Keratinocyte (primary cell): ENCODE results near the gene ZIC3. TPM values are rescaled to one million over a fixed set of nuclear protein-coding genes. Genes with fewer than 3 reads are reported as not detected.

Source experiments
- DNase-seq: peaks from one replicate; pipeline ENCODE4 v3.0.0-alpha.2; 2011; ENCODE audit warnings: low read depth, missing footprints, low spot score
- FAIRE-seq: peaks from 2 replicates; lab custom pipeline; 2011; peaks lifted over from hg19 to GRCh38; lab: Jason Lieb, UNC
- H2AFZ ChIP-seq: 2 replicates; pipeline ENCODE4 v1.6.0; 2012; ENCODE audit warnings: low read length, control low read depth, inconsistent platforms; ENCODE audit not compliant: control insufficient read depth
- H3K27ac ChIP-seq: 2 replicates; pipeline ENCODE4 v1.5.1; 2011; ENCODE audit warnings: low read length; ENCODE audit not compliant: control insufficient read depth, insufficient read depth
- H3K27me3 ChIP-seq: 3 replicates; pipeline ENCODE4 v1.6.0; 2011; ENCODE audit warnings: low read length; ENCODE audit not compliant: control insufficient read depth, insufficient read depth; ENCODE audit errors: extremely low read depth
- H3K36me3 ChIP-seq, 2 experiments: 2 replicates in 1 of 2; 3 replicates in 1 of 2; pipeline ENCODE4 v1.5.1; 2011; ENCODE audit warnings: low read length in 2 of 2, mild to moderate bottlenecking in 1 of 2; ENCODE audit not compliant: control insufficient read depth in 2 of 2, insufficient read depth in 2 of 2; ENCODE audit errors: extremely low read depth in 1 of 2
- H3K4me1 ChIP-seq: 3 replicates; pipeline ENCODE4 v1.5.1; 2011; ENCODE audit warnings: low read length; ENCODE audit not compliant: control insufficient read depth, insufficient read depth; ENCODE audit errors: extremely low read depth
- H3K4me2 ChIP-seq: 3 replicates; pipeline ENCODE4 v1.6.0; 2011; ENCODE audit warnings: low read depth, low read length; ENCODE audit not compliant: control insufficient read depth, insufficient read depth; ENCODE audit errors: extremely low read depth
- H3K4me3 ChIP-seq, 3 experiments: fragments of 200-600 bp in 1 of 3; sonication (generic) in 1 of 3; 2 replicates in 2 of 3; 3 replicates in 1 of 3; pipeline ENCODE4 v1.5.1; 2011 to 2016; ENCODE audit warnings: low read length in 3 of 3, mild to moderate bottlenecking in 3 of 3, control low read depth in 2 of 3, inconsistent platforms in 1 of 3, low read depth in 1 of 3, mixed read lengths in 1 of 3, mixed run types in 1 of 3, moderate library complexity in 1 of 3; ENCODE audit not compliant: control insufficient read depth in 2 of 3, insufficient read depth in 2 of 3; ENCODE audit errors: extremely low read depth in 1 of 3
- H3K79me2 ChIP-seq: 2 replicates; pipeline ENCODE4 v1.6.0; 2012; ENCODE audit warnings: low read length; ENCODE audit not compliant: control insufficient read depth, insufficient read depth
- H3K9ac ChIP-seq: 3 replicates; pipeline ENCODE4 v1.6.0; 2011; ENCODE audit warnings: low read length; ENCODE audit not compliant: control insufficient read depth, insufficient read depth; ENCODE audit errors: extremely low read depth
- H3K9me1 ChIP-seq: 3 replicates; pipeline ENCODE4 v1.6.0; 2011; ENCODE audit warnings: low read length; ENCODE audit not compliant: control insufficient read depth, insufficient read depth; ENCODE audit errors: extremely low read depth
- H3K9me3 ChIP-seq: 2 replicates; pipeline ENCODE4 v1.5.1; 2012; ENCODE audit warnings: low read depth, low read length; ENCODE audit not compliant: control insufficient read depth
- H4K20me1 ChIP-seq: 3 replicates; pipeline ENCODE4 v1.6.0; 2011; ENCODE audit warnings: low read length; ENCODE audit not compliant: control insufficient read depth, insufficient read depth; ENCODE audit errors: extremely low read depth
- CTCF ChIP-seq, 3 experiments: IDR thresholded peaks in 1 of 3; conservative IDR thresholded peaks in 1 of 3; optimal IDR thresholded peaks in 1 of 3; 2 replicates in 2 of 3; 3 replicates in 1 of 3; pipeline versions ENCODE3 to v1.5.1; 2011; ENCODE audit warnings: low read length in 3 of 3, mild to moderate bottlenecking in 3 of 3, moderate library complexity in 2 of 3, control low read depth in 1 of 3, inconsistent platforms in 1 of 3; ENCODE audit not compliant: insufficient read depth in 2 of 3; ENCODE audit errors: extremely low read depth in 1 of 3
- EZH2 ChIP-seq: IDR thresholded peaks from one replicate; pipeline ENCODE4 v1.6.1; 2012; ENCODE audit warnings: inconsistent platforms, mild to moderate bottlenecking, low read length, moderate library complexity
- dilution Hi-C: fragments of 300-500 bp; cut with MboI; formaldehyde crosslinking; loops from one replicate; pipeline ENCODE4 v1.7.0; 2020; ENCODE audit warnings: low sequenced_read_pairs; ENCODE audit not compliant: extremely low pct_ligation_motif_present
- polyA plus RNA-seq, 5 experiments: library from polyadenylated mRNA; depleted of rRNA in 3 of 5; stranded (reverse) in 3 of 5; stranded (forward) in 1 of 5; unstranded in 1 of 5; fragments of >200 nt; gene quantifications; 1 replicate in 1 of 5; 2 replicates in 3 of 5; 3 replicates in 1 of 5; pipeline versions ENCODE4 v1.2.1 to v1.2.3, GENCODE V29; 2011 to 2012; ENCODE audit warnings: missing spikeins in 2 of 5, low read depth in 1 of 5, low replicate concordance in 1 of 5

ZIC3 gene
- polyA plus RNA-seq, 1 donor (not counting 4 experiments of a cell fraction or from before 2014, with no cell fraction given) = not detected

- Histone ChIP-seq H3K9me3 (peaks cover 4% of the 10 kb centered on the region), H3K27me3 (peaks cover 33% of the 10 kb centered on the region), H3K9me1 (no peaks in the 10 kb centered on the region), H3K27ac (no peak overlapping the region), H4K20me1 (no peaks in the 10 kb centered on the region), H3K4me2 (no peak overlapping the region), H2AFZ (no peak overlapping the region), H3K4me1 (no peaks in the 10 kb centered on the region), H3K79me2 (no peaks in the 10 kb centered on the region), H3K4me3 (no peak overlapping the region), H3K36me3 (no peaks in the 10 kb centered on the region), H3K9ac (no peak overlapping the region)
- no peak for DNase-seq
- no peak for FAIRE-seq
- dilution Hi-C loops = no loop called here
- TF ChIP-seq EZH2 = no peak
- TF ChIP-seq CTCF (optimal IDR thresholded peaks at IDR 0.05 in 1 of 3, IDR thresholded peaks at IDR 0.05 in 1 of 3, conservative IDR thresholded peaks at IDR 0.05 in 1 of 3; ENCODE audit: extremely low read depth in 1 of 3, insufficient read depth in 2 of 3, low read length in 3 of 3) = no peak
These were observed 3.8 kb upstream of the ZIC3 start for GRCh38 chrX:137562096-137562495.

- FAIRE-seq = no peak
- Histone ChIP-seq H3K9me3 (peaks cover 4% of the 10 kb centered on the region), H3K36me3 (no peaks in the 10 kb centered on the region), H3K9ac (no peak overlapping the region), H3K79me2 (no peaks in the 10 kb centered on the region), H4K20me1 (no peaks in the 10 kb centered on the region), H3K27me3 (peaks cover 49% of the 10 kb centered on the region), H3K4me3 (no peak overlapping the region), H2AFZ (no peak overlapping the region), H3K27ac (no peak overlapping the region), H3K4me1 (no peaks in the 10 kb centered on the region), H3K9me1 (no peaks in the 10 kb centered on the region), H3K4me2 (no peak overlapping the region)
- dilution Hi-C loops = no loop called here
- no peak for DNase-seq
- TF ChIP-seq EZH2 (no peak), CTCF (optimal IDR thresholded peaks at IDR 0.05 in 1 of 3, IDR thresholded peaks at IDR 0.05 in 1 of 3, conservative IDR thresholded peaks at IDR 0.05 in 1 of 3; ENCODE audit: extremely low read depth in 1 of 3, insufficient read depth in 2 of 3, low read length in 3 of 3) (no peak)
These were observed 2.0 kb upstream of the ZIC3 start for GRCh38 chrX:137563681-137564651.
